Measurements from ENCODE around the gene TEKT3. TPM values are rescaled to one million over a fixed set of nuclear protein-coding genes. Genes with fewer than 3 reads are reported as not detected.

Gene TEKT3
- total RNA-seq, 1 donor from 2014 or later: 0.54 TPM

GRCh38 chr17:15346066-15346595 is 4.7 kb upstream of the TEKT3 start:
- Mint-ChIP-seq H3K27me3 (ENCODE audit: unreplicated experiment) (peaks cover 8% of the 10 kb centered on the region), H3K4me3 (ENCODE audit: unreplicated experiment) (no peak overlapping the region), H3K4me1 (ENCODE audit: low read depth, unreplicated experiment) (peaks cover 1% of the 10 kb centered on the region), H3K36me3 (ENCODE audit: unreplicated experiment) (no peaks in the 10 kb centered on the region), H3K27ac (ENCODE audit: unreplicated experiment) (no peak overlapping the region), H3K9me3 (ENCODE audit: unreplicated experiment) (peaks cover 3% of the 10 kb centered on the region)
- DNase-seq: no peak
- no peak for TF ChIP-seq CTCF (IDR thresholded peaks at IDR 0.05; ENCODE audit: partially characterized antibody, unreplicated experiment)

- Mint-ChIP-seq H3K9me3 (ENCODE audit: unreplicated experiment) (peaks cover 3% of the 10 kb centered on the region), H3K36me3 (ENCODE audit: unreplicated experiment) (no peaks in the 10 kb centered on the region), H3K27me3 (ENCODE audit: unreplicated experiment) (peaks cover 10% of the 10 kb centered on the region), H3K27ac (ENCODE audit: unreplicated experiment) (no peak overlapping the region), H3K4me1 (ENCODE audit: low read depth, unreplicated experiment) (peaks cover 2% of the 10 kb centered on the region), H3K4me3 (ENCODE audit: unreplicated experiment) (no peak overlapping the region)
- no peak for TF ChIP-seq CTCF (IDR thresholded peaks at IDR 0.05; ENCODE audit: partially characterized antibody, unreplicated experiment)
- no peak for DNase-seq
These were observed 2.4 kb upstream of the TEKT3 start for GRCh38 chr17:15343749-15344148.

GRCh38 chr17:15342460-15342859 is 1.1 kb upstream of the TEKT3 start:
- Mint-ChIP-seq H3K36me3 (ENCODE audit: unreplicated experiment) (no peaks in the 10 kb centered on the region), H3K4me3 (ENCODE audit: unreplicated experiment) (no peak overlapping the region), H3K9me3 (ENCODE audit: unreplicated experiment) (peaks cover 3% of the 10 kb centered on the region), H3K27ac (ENCODE audit: unreplicated experiment) (no peak overlapping the region), H3K4me1 (ENCODE audit: low read depth, unreplicated experiment) (peaks cover 2% of the 10 kb centered on the region), H3K27me3 (ENCODE audit: unreplicated experiment) (peaks cover 10% of the 10 kb centered on the region)
- no peak for TF ChIP-seq CTCF (IDR thresholded peaks at IDR 0.05; ENCODE audit: partially characterized antibody, unreplicated experiment)
- no peak for DNase-seq

- H3K27ac Mint-ChIP-seq (ENCODE audit: unreplicated experiment): no peak overlapping the region
- DNase-seq: no peak
- peak overlapping the region; percentile 99 for H3K4me3 Mint-ChIP-seq (ENCODE audit: unreplicated experiment)
- TF ChIP-seq CTCF (IDR thresholded peaks at IDR 0.05; ENCODE audit: partially characterized antibody, unreplicated experiment): no peak
- peaks cover 10% of the 10 kb centered on the region for H3K27me3 Mint-ChIP-seq (ENCODE audit: unreplicated experiment)
- H3K4me1 Mint-ChIP-seq (ENCODE audit: low read depth, unreplicated experiment): peaks cover 2% of the 10 kb centered on the region
- peaks cover 3% of the 10 kb centered on the region for H3K9me3 Mint-ChIP-seq (ENCODE audit: unreplicated experiment)
- no peaks in the 10 kb centered on the region for H3K36me3 Mint-ChIP-seq (ENCODE audit: unreplicated experiment)
These were observed 569 bp upstream of the TEKT3 start for GRCh38 chr17:15341966-15342365.

- no peaks in the 10 kb centered on the region for H3K36me3 Mint-ChIP-seq (ENCODE audit: unreplicated experiment)
These were observed 431 bp downstream of the TEKT3 start for GRCh38 chr17:15340966-15341365.

More at GRCh38 chr17:15340966-15341365, 431 bp downstream of the TEKT3 start:
- H3K4me1 Mint-ChIP-seq (ENCODE audit: low read depth, unreplicated experiment): peaks cover 2% of the 10 kb centered on the region
- no peak for TF ChIP-seq CTCF (IDR thresholded peaks at IDR 0.05; ENCODE audit: partially characterized antibody, unreplicated experiment)
- peaks cover 3% of the 10 kb centered on the region for H3K9me3 Mint-ChIP-seq (ENCODE audit: unreplicated experiment)
- no peak for DNase-seq
- H3K4me3 Mint-ChIP-seq (ENCODE audit: unreplicated experiment): peak overlapping the region; percentile 99
- H3K27me3 Mint-ChIP-seq (ENCODE audit: unreplicated experiment): peaks cover 10% of the 10 kb centered on the region
- H3K27ac Mint-ChIP-seq (ENCODE audit: unreplicated experiment): no peak overlapping the region
